SK-N-SH treated with all-trans-retinoic acid at 6 μM for 48 hours (cell line): ENCODE measurements around the gene SEC22A.

Experiments
- ATAC-seq: fragments of 200-7000 bp; cut with Tn5 transposase; 3 replicates; pipeline ENCODE4 v1.9.1; 2020; ENCODE audit warnings: mild to moderate bottlenecking, moderate library complexity
- ARNTL ChIP-seq: fragments of 450-650 bp; formaldehyde crosslinking; IDR thresholded peaks from 2 replicates; pipeline ENCODE4 v1.5.0; 2020; ENCODE audit warnings: low read depth, mild to moderate bottlenecking, moderate library complexity, borderline replicate concordance
- BACH2 ChIP-seq: fragments of 250-450 bp; sonication (Bioruptor Pico); IDR thresholded peaks from 2 replicates; pipeline ENCODE4 v1.9.0; 2021; ENCODE audit warnings: mild to moderate bottlenecking, borderline replicate concordance
- CSDC2 ChIP-seq: fragments of 250-450 bp; sonication (Bioruptor Pico); IDR thresholded peaks from 2 replicates; pipeline ENCODE4 v1.5.0; 2020; ENCODE audit warnings: mild to moderate bottlenecking, moderate library complexity
- GLIS3 ChIP-seq: fragments of 250-450 bp; sonication (Bioruptor Pico); IDR thresholded peaks from 2 replicates; pipeline ENCODE4 v1.5.0; 2020; ENCODE audit warnings: mild to moderate bottlenecking, moderate library complexity
- ISL1 ChIP-seq: fragments of 250-450 bp; sonication (Bioruptor Pico); IDR thresholded peaks from 2 replicates; pipeline ENCODE4 v2.1.2; 2022; ENCODE audit warnings: mild to moderate bottlenecking, moderate library complexity
- OSR1 ChIP-seq: fragments of 250-450 bp; sonication (Bioruptor Pico); IDR thresholded peaks from 2 replicates; pipeline ENCODE4 v1.8.0; 2022; ENCODE audit warnings: moderate library complexity, mild to moderate bottlenecking, inconsistent platforms
- PATZ1 ChIP-seq: fragments of 250-450 bp; sonication (Bioruptor Pico); IDR thresholded peaks from 2 replicates; pipeline ENCODE4 v1.8.0; 2020; ENCODE audit warnings: mild to moderate bottlenecking, moderate library complexity, borderline replicate concordance
- PPARA ChIP-seq: fragments of 250-450 bp; sonication (Bioruptor Pico); IDR thresholded peaks from 2 replicates; pipeline ENCODE4 v1.5.0; 2020; ENCODE audit warnings: mild to moderate bottlenecking, borderline replicate concordance
- RARB ChIP-seq: fragments of 250-450 bp; sonication (Bioruptor Pico); IDR thresholded peaks from 2 replicates; pipeline ENCODE4 v1.8.0; 2021; ENCODE audit warnings: mild to moderate bottlenecking, moderate library complexity
- SNAI2 ChIP-seq: fragments of 250-450 bp; sonication (Bioruptor Pico); IDR thresholded peaks from 2 replicates; pipeline ENCODE4 v1.5.0; 2020; ENCODE audit warnings: mild to moderate bottlenecking, moderate library complexity
- TOX ChIP-seq: fragments of 250-450 bp; sonication (Bioruptor Pico); IDR thresholded peaks from 2 replicates; pipeline ENCODE4 v1.8.0; 2021; ENCODE audit warnings: mild to moderate bottlenecking, moderate library complexity, borderline replicate concordance
- TSHZ2 ChIP-seq: fragments of 250-450 bp; sonication (Bioruptor Pico); IDR thresholded peaks from 2 replicates; pipeline ENCODE4 v1.5.0; 2020; ENCODE audit warnings: mild to moderate bottlenecking, moderate library complexity
- ZC3H10 ChIP-seq: fragments of 250-450 bp; sonication (Bioruptor Pico); IDR thresholded peaks from 2 replicates; pipeline ENCODE4 v1.5.1; 2021; ENCODE audit warnings: mild to moderate bottlenecking, moderate library complexity
- ZFP3 ChIP-seq: fragments of 250-450 bp; sonication (Bioruptor Pico); IDR thresholded peaks from 2 replicates; pipeline ENCODE4 v1.5.0; 2020; ENCODE audit warnings: mild to moderate bottlenecking, moderate library complexity
- ZFP30 ChIP-seq: fragments of 450-650 bp; formaldehyde crosslinking; IDR thresholded peaks from 2 replicates; pipeline ENCODE4 v1.5.0; 2022; ENCODE audit warnings: mild to moderate bottlenecking, moderate library complexity
- ZNF565 ChIP-seq: fragments of 450-650 bp; formaldehyde crosslinking; conservative IDR thresholded peaks from 2 replicates; pipeline ENCODE4 v1.5.0; 2020; ENCODE audit warnings: low read depth, mild to moderate bottlenecking, moderate library complexity
- ZNF8 ChIP-seq: fragments of 450-650 bp; formaldehyde crosslinking; IDR thresholded peaks from 2 replicates; pipeline ENCODE4 v1.5.0; 2020; ENCODE audit warnings: mild to moderate bottlenecking, moderate library complexity
- TF ChIP-seq, protein P1 (sequence below): fragments of 250-450 bp; sonication (Bioruptor Pico); IDR thresholded peaks from 2 replicates; pipeline ENCODE4 v1.5.1; 2020; ENCODE audit warnings: low read depth, mild to moderate bottlenecking, moderate library complexity
- TF ChIP-seq, protein P2 (sequence below): fragments of 250-450 bp; sonication (Bioruptor Pico); IDR thresholded peaks from 2 replicates; pipeline ENCODE4 v1.5.1; 2021; ENCODE audit warnings: mild to moderate bottlenecking, moderate library complexity

Gene SEC22A

DNA sequence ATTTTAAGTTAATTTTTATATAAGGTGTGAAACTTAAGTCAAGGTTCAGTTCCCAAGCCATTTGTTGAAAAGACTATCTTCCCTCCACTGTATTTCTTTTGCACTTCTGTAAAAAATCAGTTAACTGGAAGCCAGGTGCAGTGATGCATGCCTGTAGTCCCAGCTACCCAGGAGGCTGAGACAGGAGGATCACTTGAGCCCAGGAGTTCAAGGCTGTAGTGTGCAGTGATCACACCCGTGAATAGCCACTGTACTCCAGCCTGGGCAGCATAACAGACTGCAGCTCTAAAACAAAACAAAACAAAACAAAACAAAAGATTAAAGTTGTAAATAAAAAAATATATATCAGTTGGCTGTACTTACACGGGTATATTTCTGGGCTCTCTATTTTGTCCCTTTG, 33.1 kb upstream of the SEC22A start:
- no peak for ATAC-seq
- TF ChIP-seq ISL1 (CRISPR knock-in tag) (no peak), PPARA (CRISPR knock-in tag) (no peak), TOX (CRISPR knock-in tag) (no peak), ZC3H10 (CRISPR knock-in tag) (no peak), CSDC2 (CRISPR knock-in tag) (no peak)
- TF ChIP-seq, protein P1, sequence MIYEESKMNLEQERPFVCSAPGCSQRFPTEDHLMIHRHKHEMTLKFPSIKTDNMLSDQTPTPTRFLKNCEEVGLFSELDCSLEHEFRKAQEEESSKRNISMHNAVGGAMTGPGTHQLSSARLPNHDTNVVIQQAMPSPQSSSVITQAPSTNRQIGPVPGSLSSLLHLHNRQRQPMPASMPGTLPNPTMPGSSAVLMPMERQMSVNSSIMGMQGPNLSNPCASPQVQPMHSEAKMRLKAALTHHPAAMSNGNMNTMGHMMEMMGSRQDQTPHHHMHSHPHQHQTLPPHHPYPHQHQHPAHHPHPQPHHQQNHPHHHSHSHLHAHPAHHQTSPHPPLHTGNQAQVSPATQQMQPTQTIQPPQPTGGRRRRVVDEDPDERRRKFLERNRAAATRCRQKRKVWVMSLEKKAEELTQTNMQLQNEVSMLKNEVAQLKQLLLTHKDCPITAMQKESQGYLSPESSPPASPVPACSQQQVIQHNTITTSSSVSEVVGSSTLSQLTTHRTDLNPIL (CRISPR knock-in tag): no peak

- no peak for ATAC-seq
Observed at GRCh38 chr3:123169492-123169929, 32.2 kb upstream of the SEC22A start.

DNA sequence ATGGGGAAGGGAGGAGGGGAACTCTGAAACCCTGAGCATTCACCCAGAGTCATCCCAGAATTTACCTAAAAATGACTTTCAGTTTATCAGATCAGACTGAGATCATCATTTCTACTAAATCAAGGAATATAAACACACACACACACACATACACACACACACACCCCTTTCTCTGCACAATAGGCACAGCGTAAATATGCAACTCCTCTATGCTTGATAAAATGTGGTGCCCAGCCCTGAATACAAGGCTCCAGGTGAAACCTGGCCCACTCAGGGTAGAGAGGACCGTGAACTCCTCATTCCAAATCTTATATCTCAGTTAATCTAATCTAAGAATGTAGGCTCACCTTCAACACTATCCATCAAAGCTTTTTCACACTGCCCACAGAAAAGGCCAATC, 31.8 kb upstream of the SEC22A start:
- ATAC-seq: no peak
- TF ChIP-seq ZFP30 (CRISPR knock-in tag): no peak
- TF ChIP-seq CSDC2 (CRISPR knock-in tag): no peak
- TF ChIP-seq ZNF8 (CRISPR knock-in tag): no peak
- TF ChIP-seq PATZ1 (CRISPR knock-in tag): no peak
- TF ChIP-seq TSHZ2 (CRISPR knock-in tag): no peak
- no peak for TF ChIP-seq BACH2 (CRISPR knock-in tag)
- no peak for TF ChIP-seq TOX (CRISPR knock-in tag)

More at GRCh38 chr3:123169492-123169929, 32.2 kb upstream of the SEC22A start:
- TF ChIP-seq ISL1 (CRISPR knock-in tag): no peak
- TF ChIP-seq RARB (CRISPR knock-in tag): no peak
- no peak for TF ChIP-seq OSR1 (CRISPR knock-in tag)
- no peak for TF ChIP-seq ARNTL (CRISPR knock-in tag)
- no peak for TF ChIP-seq PPARA (CRISPR knock-in tag)
- no peak for TF ChIP-seq ZFP3 (CRISPR knock-in tag)
- TF ChIP-seq ZNF565 (CRISPR knock-in tag): no peak
- TF ChIP-seq, protein P1 (CRISPR knock-in tag): no peak
- TF ChIP-seq, protein P2, sequence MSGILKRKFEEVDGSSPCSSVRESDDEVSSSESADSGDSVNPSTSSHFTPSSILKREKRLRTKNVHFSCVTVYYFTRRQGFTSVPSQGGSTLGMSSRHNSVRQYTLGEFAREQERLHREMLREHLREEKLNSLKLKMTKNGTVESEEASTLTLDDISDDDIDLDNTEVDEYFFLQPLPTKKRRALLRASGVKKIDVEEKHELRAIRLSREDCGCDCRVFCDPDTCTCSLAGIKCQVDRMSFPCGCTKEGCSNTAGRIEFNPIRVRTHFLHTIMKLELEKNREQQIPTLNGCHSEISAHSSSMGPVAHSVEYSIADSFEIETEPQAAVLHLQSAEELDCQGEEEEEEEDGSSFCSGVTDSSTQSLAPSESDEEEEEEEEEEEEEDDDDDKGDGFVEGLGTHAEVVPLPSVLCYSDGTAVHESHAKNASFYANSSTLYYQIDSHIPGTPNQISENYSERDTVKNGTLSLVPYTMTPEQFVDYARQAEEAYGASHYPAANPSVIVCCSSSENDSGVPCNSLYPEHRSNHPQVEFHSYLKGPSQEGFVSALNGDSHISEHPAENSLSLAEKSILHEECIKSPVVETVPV (CRISPR knock-in tag): no peak
- TF ChIP-seq BACH2 (CRISPR knock-in tag): no peak
- no peak for TF ChIP-seq SNAI2 (CRISPR knock-in tag)
- no peak for TF ChIP-seq GLIS3 (CRISPR knock-in tag)
- TF ChIP-seq PATZ1 (CRISPR knock-in tag): no peak
- TF ChIP-seq ZC3H10 (CRISPR knock-in tag): no peak
- no peak for TF ChIP-seq TSHZ2 (CRISPR knock-in tag)
- no peak for TF ChIP-seq ZFP30 (CRISPR knock-in tag)
